ENCODE data around the gene PIK3AP1. TPM values are rescaled to one million over a fixed set of nuclear protein-coding genes. Genes with fewer than 3 reads are reported as not detected.

The PIK3AP1 gene
- total RNA-seq, 2 experiments from 2014 or later: 1.6 to 1.7 TPM

GRCh38 chr10:96643920-96644319 is 76.4 kb downstream of the PIK3AP1 start:
- H3K27me3 Mint-ChIP-seq (ENCODE audit: low read depth): no peaks in the 10 kb centered on the region
- intact Hi-C loops (cut with micrococcal nuclease): loop anchor here (1.0 to 5.0 kb wide), 8 partner anchors 51 to 383 kb away; no protein-coding TSS in a partner anchor
- H3K27ac Mint-ChIP-seq: no peak overlapping the region
- CTCF ChIA-PET: interaction anchor here (0.6 to 1.9 kb wide), 7 partner anchors 8 to 553 kb away, joined by 3 to 8 read pairs (median 3); no protein-coding TSS in a partner anchor
- no peaks in the 10 kb centered on the region for H3K9me3 Mint-ChIP-seq
- no peaks in the 10 kb centered on the region for H3K36me3 Mint-ChIP-seq (ENCODE audit: low read depth)
- peaks cover 20% of the 10 kb centered on the region for H3K4me1 Mint-ChIP-seq (ENCODE audit: low read depth)
- DNase-seq: no peak
- H3K4me3 Mint-ChIP-seq: no peak overlapping the region

- DNase-seq: peak; percentile 92
- Mint-ChIP-seq H3K27ac (no peak overlapping the region), H3K36me3 (ENCODE audit: low read depth) (no peaks in the 10 kb centered on the region), H3K27me3 (ENCODE audit: low read depth) (no peaks in the 10 kb centered on the region), H3K4me1 (ENCODE audit: low read depth) (peaks cover 14% of the 10 kb centered on the region), H3K9me3 (no peaks in the 10 kb centered on the region), H3K4me3 (no peak overlapping the region)
- intact Hi-C loops (cut with micrococcal nuclease): loop anchor here (1.0 to 5.0 kb wide), 8 partner anchors 52 to 384 kb away; no protein-coding TSS in a partner anchor
- CTCF ChIA-PET: interaction anchor here (0.7 to 1.9 kb wide), 9 partner anchors 9 to 394 kb away, joined by 3 to 8 read pairs (median 4); no protein-coding TSS in a partner anchor
Observed at GRCh38 chr10:96642973-96643372, 77.3 kb downstream of the PIK3AP1 start.

GRCh38 chr10:96642530-96642929 is 77.8 kb downstream of the PIK3AP1 start:
- H3K4me3 Mint-ChIP-seq: no peak overlapping the region
- no peaks in the 10 kb centered on the region for H3K9me3 Mint-ChIP-seq
- peaks cover 11% of the 10 kb centered on the region for H3K4me1 Mint-ChIP-seq (ENCODE audit: low read depth)
- no peak for DNase-seq
- intact Hi-C loops (cut with micrococcal nuclease): loop anchor here (2.0 to 5.0 kb wide), 3 partner anchors 102 to 270 kb away; no protein-coding TSS in a partner anchor
- CTCF ChIA-PET: interaction anchor here (0.8 to 1.9 kb wide), 5 partner anchors 10 to 395 kb away, joined by 3 to 8 read pairs (median 7); no protein-coding TSS in a partner anchor
- H3K27ac Mint-ChIP-seq: no peak overlapping the region
- H3K27me3 Mint-ChIP-seq (ENCODE audit: low read depth): no peaks in the 10 kb centered on the region
- H3K36me3 Mint-ChIP-seq (ENCODE audit: low read depth): no peaks in the 10 kb centered on the region

DNA sequence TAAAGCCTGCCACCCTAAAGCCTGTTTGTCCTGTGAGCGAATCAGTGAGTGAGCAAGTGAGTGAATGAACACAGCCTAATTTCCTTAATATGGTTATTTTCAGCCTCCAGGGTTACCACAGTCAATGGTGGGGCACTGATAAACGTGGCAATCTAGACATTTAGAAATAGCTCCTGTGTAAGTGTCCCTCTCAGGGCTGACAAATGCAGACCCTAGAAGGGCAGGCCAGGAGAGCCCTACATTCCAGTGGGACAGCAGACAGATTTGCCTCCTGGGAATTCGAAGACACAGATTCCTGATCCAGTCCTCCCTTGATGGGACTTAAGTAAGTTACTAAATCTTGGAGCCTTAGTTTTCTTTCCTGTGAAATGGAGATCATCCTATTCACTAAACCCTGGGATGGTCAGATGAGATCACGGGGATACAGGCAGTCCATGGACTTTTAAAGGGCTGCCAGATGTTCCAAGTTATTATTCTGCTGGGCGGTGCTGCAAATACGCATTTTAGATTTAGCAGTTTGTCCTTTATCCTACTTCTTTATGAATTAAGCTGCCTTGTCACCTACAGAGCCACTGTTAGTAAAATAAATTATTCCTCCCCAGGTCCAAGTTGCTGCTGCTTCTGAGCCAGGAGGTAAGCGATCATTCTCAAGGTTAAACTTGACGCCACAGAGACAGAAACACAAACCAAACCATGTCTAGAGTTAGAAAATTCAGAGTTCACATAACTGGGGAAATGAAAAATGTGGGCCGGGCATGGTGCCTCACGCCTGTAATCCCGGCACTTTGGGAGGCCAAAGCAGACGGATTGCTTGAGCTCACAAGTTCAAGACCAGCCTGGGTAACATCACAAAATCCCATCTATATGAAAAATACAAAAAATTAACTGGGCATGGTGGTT is 78.7 kb downstream of the PIK3AP1 start:
- intact Hi-C loops (cut with micrococcal nuclease): loop anchor here (2.0 to 5.0 kb wide), 4 partner anchors 103 to 271 kb away; no protein-coding TSS in a partner anchor
- no peaks in the 10 kb centered on the region for H3K9me3 Mint-ChIP-seq
- H3K27me3 Mint-ChIP-seq (ENCODE audit: low read depth): no peaks in the 10 kb centered on the region
- H3K4me1 Mint-ChIP-seq (ENCODE audit: low read depth): peaks cover 6% of the 10 kb centered on the region
- no peak for DNase-seq
- CTCF ChIA-PET: interaction anchor here (0.6 to 3.3 kb wide), 17 partner anchors 9 to 717 kb away, joined by 3 to 17 read pairs (median 4); no protein-coding TSS in a partner anchor
- H3K4me3 Mint-ChIP-seq: no peak overlapping the region
- H3K36me3 Mint-ChIP-seq (ENCODE audit: low read depth): no peaks in the 10 kb centered on the region
- no peak overlapping the region for H3K27ac Mint-ChIP-seq

DNA sequence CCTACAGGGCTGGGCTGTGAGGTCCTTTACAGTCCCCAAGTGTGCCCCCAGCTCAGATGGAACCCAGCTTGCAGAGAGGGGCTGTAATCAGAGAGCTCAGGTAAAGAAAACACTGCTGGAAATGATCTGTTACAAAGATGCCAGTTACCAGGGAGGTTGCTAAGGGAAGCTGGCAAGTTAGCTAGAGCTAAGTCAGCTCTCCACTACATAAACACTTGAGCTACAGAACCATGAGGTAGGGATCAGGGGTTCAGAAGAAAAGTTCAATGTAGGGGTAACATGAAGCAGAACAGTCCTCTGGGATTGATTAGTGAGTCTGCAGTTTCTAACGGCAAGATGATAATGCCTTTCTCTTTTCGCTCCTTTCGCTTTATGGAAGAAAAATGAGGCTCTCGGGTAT is 80.4 kb downstream of the PIK3AP1 start:
- CTCF ChIA-PET: interaction anchor here (0.6 to 3.3 kb wide), 16 partner anchors 9 to 933 kb away, joined by 3 to 17 read pairs (median 4); partner anchors contain the start of gene ANKRD2
- Mint-ChIP-seq H3K9me3 (no peaks in the 10 kb centered on the region), H3K4me1 (ENCODE audit: low read depth) (peaks cover 3% of the 10 kb centered on the region), H3K27me3 (ENCODE audit: low read depth) (no peaks in the 10 kb centered on the region), H3K27ac (no peak overlapping the region), H3K36me3 (ENCODE audit: low read depth) (no peaks in the 10 kb centered on the region), H3K4me3 (no peak overlapping the region)
- no peak for DNase-seq
- intact Hi-C loops (cut with micrococcal nuclease): loop anchor here (2.0 to 5.0 kb wide), 3 partner anchors 243 to 272 kb away; no protein-coding TSS in a partner anchor

DNA sequence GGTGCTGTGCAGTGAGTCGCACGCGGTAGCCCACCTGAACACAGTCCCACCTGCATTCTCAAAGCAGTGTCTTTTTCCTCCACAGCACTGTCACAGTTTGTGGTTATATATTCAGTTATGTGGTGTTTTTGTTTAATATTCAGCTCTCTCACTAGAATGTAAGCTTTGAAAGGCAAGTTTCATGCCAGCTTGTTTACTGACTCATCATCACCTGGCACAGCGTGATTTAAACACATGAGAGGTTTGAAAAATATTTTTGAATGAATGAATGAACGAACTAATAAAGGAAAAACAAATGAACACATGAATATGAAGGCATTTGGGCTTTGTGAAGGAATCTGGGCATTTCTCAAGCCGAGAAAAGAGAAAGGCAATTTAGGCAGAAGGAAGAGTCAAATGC is 81.6 kb downstream of the PIK3AP1 start:
- Mint-ChIP-seq H3K9me3 (no peaks in the 10 kb centered on the region), H3K4me1 (ENCODE audit: low read depth) (peaks cover 3% of the 10 kb centered on the region), H3K36me3 (ENCODE audit: low read depth) (no peaks in the 10 kb centered on the region), H3K4me3 (no peak overlapping the region), H3K27ac (no peak overlapping the region), H3K27me3 (ENCODE audit: low read depth) (no peaks in the 10 kb centered on the region)
- no peak for DNase-seq
- intact Hi-C loops (cut with micrococcal nuclease): no loop called here
- CTCF ChIA-PET: interaction anchor here (0.6 to 3.3 kb wide), 5 partner anchors 12 to 915 kb away, joined by 4 to 17 read pairs (median 4); no protein-coding TSS in a partner anchor

GRCh38 chr10:96638120-96638519 is 82.2 kb downstream of the PIK3AP1 start:
- H3K4me1 Mint-ChIP-seq (ENCODE audit: low read depth): peaks cover 3% of the 10 kb centered on the region
- no peak overlapping the region for H3K27ac Mint-ChIP-seq
- H3K36me3 Mint-ChIP-seq (ENCODE audit: low read depth): no peaks in the 10 kb centered on the region
- H3K9me3 Mint-ChIP-seq: no peaks in the 10 kb centered on the region
- H3K27me3 Mint-ChIP-seq (ENCODE audit: low read depth): no peaks in the 10 kb centered on the region
- intact Hi-C loops (cut with micrococcal nuclease): no loop called here
- no peak overlapping the region for H3K4me3 Mint-ChIP-seq
- CTCF ChIA-PET: interaction anchor here (1.0 to 1.5 kb wide), 3 partner anchors 56 to 242 kb away, joined by 4 read pairs; no protein-coding TSS in a partner anchor
- no peak for DNase-seq

DNA sequence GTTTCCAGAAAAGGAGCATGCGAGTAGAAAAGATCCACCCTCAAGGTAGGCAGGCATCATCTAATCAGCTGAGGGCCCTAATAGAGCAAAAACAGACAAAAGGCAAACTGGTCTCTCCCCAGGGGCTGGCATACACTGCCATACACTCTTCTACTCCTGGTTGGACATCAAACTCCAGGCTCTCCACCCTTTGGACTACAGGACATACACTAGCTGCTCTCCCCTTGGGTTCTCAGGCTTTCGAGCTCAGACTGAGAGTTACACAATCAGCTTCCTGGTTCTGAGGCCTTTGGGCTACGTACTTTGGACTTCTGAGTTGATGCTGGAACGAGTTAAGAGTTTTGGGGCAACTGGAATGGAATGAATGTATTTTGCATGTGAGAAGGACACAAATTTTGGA is 82.6 kb downstream of the PIK3AP1 start:
- CTCF ChIA-PET: interaction anchor here (1.0 to 1.5 kb wide), 3 partner anchors 55 to 241 kb away, joined by 4 read pairs; no protein-coding TSS in a partner anchor
- no peaks in the 10 kb centered on the region for H3K9me3 Mint-ChIP-seq
- intact Hi-C loops (cut with micrococcal nuclease): no loop called here

DNA sequence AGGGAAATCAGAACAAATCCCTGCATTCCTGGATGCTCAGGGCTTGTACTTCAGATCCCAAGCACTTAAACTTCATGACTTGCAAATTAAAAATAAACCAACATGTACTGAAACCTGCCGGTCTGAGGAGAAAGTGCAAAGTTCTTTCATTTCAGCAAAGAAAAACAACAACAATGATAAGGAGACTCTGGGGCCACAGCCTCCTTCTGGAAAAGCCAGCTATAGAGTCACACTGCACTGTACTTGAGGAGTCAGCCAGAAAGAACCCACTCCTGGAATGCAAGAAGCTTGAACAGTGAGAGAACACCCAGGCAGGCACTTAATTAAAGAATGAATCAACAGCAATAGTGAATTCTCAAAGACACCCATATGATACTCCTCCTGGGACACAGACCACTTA is 83.8 kb downstream of the PIK3AP1 start:
- intact Hi-C loops (cut with micrococcal nuclease): no loop called here
- CTCF ChIA-PET: interaction anchor here (1.0 kb wide), 1 partner anchor 193 kb away, joined by 3 read pairs; no protein-coding TSS in a partner anchor
- Mint-ChIP-seq H3K27ac (no peak overlapping the region), H3K9me3 (no peaks in the 10 kb centered on the region), H3K27me3 (ENCODE audit: low read depth) (no peaks in the 10 kb centered on the region), H3K36me3 (ENCODE audit: low read depth) (no peaks in the 10 kb centered on the region), H3K4me1 (ENCODE audit: low read depth) (peaks cover 3% of the 10 kb centered on the region), H3K4me3 (no peak overlapping the region)
- DNase-seq: no peak

More for the DNA sequence above, 82.6 kb downstream of the PIK3AP1 start:
- DNase-seq: no peak
- Mint-ChIP-seq H3K4me1 (ENCODE audit: low read depth) (peaks cover 3% of the 10 kb centered on the region), H3K27me3 (ENCODE audit: low read depth) (no peaks in the 10 kb centered on the region), H3K36me3 (ENCODE audit: low read depth) (no peaks in the 10 kb centered on the region), H3K4me3 (no peak overlapping the region), H3K27ac (no peak overlapping the region)

- H3K4me3 Mint-ChIP-seq: no peak overlapping the region
- H3K27ac Mint-ChIP-seq: no peak overlapping the region
- H3K36me3 Mint-ChIP-seq (ENCODE audit: low read depth): no peaks in the 10 kb centered on the region
- H3K9me3 Mint-ChIP-seq: no peaks in the 10 kb centered on the region
- intact Hi-C loops (cut with micrococcal nuclease): no loop called here
- CTCF ChIA-PET: no interaction called here
- no peak for DNase-seq
- H3K27me3 Mint-ChIP-seq (ENCODE audit: low read depth): no peaks in the 10 kb centered on the region
- no peaks in the 10 kb centered on the region for H3K4me1 Mint-ChIP-seq (ENCODE audit: low read depth)
Observed at GRCh38 chr10:96632974-96633710, 87.2 kb downstream of the PIK3AP1 start.

DNA sequence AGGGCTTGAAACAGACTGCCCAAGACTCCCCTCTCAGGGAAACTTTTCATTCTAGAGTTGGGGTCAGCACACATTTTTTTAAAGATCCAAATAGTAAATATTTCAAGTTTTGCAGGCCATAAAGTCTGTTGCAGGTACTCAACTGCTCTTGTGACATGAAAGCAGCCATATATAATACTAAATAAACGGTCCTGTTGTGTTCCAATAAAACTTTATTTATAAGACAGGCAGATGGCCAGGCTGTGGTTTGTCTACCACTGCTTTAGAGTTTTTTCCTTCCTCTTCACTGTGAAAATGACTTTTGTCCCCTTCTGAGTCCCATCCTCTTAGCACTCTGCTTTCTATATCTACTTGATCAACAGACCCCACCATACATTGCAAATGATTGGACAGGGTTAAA is 93.0 kb downstream of the PIK3AP1 start:
- DNase-seq: no peak
- Mint-ChIP-seq H3K4me3 (no peak overlapping the region), H3K4me1 (ENCODE audit: low read depth) (no peaks in the 10 kb centered on the region), H3K27me3 (ENCODE audit: low read depth) (no peaks in the 10 kb centered on the region), H3K27ac (no peak overlapping the region), H3K9me3 (no peaks in the 10 kb centered on the region), H3K36me3 (ENCODE audit: low read depth) (no peaks in the 10 kb centered on the region)
- CTCF ChIA-PET: no interaction called here
- intact Hi-C loops (cut with micrococcal nuclease): no loop called here

DNA sequence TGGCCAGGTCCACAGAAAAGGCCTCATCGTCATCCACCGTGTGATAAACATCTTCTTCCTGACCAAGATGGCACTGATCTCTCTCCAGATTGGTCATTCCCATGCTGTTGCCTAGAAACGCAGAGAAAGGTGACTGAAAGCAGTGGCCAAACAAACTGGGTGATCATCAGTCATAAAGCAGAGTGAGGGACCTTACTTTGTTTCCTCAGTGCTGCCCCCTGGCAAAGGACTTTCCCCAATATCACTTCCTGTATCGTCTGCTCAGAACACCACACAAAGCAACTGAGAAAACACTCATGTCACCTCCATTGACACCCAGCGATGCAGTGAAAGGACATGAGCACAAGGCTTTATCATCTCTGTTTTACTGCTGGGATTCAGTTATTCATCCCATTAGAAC is 93.5 kb downstream of the PIK3AP1 start:
- intact Hi-C loops (cut with micrococcal nuclease): no loop called here
- H3K4me3 Mint-ChIP-seq: no peak overlapping the region
- CTCF ChIA-PET: no interaction called here
- H3K4me1 Mint-ChIP-seq (ENCODE audit: low read depth): no peaks in the 10 kb centered on the region
- no peaks in the 10 kb centered on the region for H3K27me3 Mint-ChIP-seq (ENCODE audit: low read depth)
- no peak overlapping the region for H3K27ac Mint-ChIP-seq
- DNase-seq: no peak
- no peaks in the 10 kb centered on the region for H3K9me3 Mint-ChIP-seq
- H3K36me3 Mint-ChIP-seq (ENCODE audit: low read depth): no peaks in the 10 kb centered on the region
